ENCODE results near the gene MGAT5. TPM values are rescaled to one million over a fixed set of nuclear protein-coding genes. Genes with fewer than 3 reads are reported as not detected.

The MGAT5 gene
- total RNA-seq, 2 donors from 2014 or later: 61.7 to 63.2 TPM

DNA sequence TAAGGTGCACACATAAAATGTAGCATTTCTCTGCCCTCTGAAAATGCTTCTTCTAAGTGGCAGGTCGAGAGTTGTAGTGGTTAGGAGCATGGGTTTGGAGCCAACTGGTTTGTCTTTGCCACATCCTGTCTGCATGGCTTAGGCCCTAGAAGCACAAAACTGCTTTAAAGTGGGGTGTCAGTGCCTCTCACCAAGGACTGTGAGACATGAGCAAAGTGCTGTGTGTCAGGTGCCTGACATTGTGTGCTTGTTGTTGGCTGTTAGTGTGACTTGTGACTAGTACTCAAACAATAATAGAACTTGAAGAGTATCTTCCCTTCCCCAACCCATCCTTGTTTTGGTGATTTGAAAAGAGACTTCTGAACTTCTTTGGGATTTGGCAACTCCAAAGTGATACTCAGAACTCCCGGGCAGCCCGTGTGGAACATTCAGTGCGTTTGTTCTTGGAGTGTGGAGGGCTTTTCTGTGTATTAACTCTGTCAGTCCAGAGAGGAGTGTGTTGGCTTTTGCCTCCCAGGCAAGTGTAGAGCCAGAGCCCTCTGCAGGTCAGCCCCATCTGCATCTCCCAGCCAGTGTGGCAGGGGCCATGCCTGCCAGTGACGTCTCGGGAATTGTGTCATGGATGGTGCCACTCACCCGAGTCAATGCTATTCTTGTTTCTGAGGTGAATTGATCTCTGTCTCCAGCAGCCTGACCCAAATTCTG is 5.0 kb downstream of the MGAT5 start:
- H3K4me1 ChIP-seq: peaks cover 14% of the 10 kb centered on the region
- H3K9me3 ChIP-seq: no peaks in the 10 kb centered on the region
- H3K27ac ChIP-seq: no peak overlapping the region
- intact Hi-C loops (cut with DNase I): no loop called here
- TF ChIP-seq, protein P1, sequence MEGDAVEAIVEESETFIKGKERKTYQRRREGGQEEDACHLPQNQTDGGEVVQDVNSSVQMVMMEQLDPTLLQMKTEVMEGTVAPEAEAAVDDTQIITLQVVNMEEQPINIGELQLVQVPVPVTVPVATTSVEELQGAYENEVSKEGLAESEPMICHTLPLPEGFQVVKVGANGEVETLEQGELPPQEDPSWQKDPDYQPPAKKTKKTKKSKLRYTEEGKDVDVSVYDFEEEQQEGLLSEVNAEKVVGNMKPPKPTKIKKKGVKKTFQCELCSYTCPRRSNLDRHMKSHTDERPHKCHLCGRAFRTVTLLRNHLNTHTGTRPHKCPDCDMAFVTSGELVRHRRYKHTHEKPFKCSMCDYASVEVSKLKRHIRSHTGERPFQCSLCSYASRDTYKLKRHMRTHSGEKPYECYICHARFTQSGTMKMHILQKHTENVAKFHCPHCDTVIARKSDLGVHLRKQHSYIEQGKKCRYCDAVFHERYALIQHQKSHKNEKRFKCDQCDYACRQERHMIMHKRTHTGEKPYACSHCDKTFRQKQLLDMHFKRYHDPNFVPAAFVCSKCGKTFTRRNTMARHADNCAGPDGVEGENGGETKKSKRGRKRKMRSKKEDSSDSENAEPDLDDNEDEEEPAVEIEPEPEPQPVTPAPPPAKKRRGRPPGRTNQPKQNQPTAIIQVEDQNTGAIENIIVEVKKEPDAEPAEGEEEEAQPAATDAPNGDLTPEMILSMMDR (IDR thresholded peaks at IDR 0.05): no peak
- no peak overlapping the region for H3K4me3 ChIP-seq
- no peaks in the 10 kb centered on the region for H3K36me3 ChIP-seq
- H3K9ac ChIP-seq (ENCODE audit: low read depth in 2 of 2, low read length in 2 of 2): no peak overlapping the region
- no peaks in the 10 kb centered on the region for H3K27me3 ChIP-seq
- DNase-seq: no peak

DNA sequence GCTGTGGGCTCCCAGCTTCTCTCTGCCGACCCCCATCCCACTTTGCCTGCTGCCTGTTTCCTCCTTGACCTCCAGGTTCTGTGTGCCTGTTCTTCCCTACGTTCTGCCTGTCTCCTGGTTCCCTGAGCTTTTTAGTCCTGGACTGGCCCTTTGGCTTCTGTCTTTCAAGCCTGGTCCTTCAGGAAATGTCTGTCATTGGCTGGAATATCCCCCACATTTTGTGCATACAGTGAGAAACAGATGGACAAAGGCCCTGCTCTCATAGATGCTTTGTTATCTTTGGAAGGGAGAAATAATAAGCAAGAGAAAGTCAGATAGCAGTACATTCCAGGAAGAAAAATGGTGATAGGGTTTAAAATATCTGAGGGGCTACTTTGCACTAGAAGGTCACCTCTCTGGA is 5.7 kb downstream of the MGAT5 start:
- Histone ChIP-seq H3K9me3 (no peaks in the 10 kb centered on the region), H3K36me3 (no peaks in the 10 kb centered on the region), H3K27me3 (no peaks in the 10 kb centered on the region), H3K4me1 (peaks cover 8% of the 10 kb centered on the region), H3K4me3 (no peak overlapping the region), H3K27ac (no peak overlapping the region), H3K9ac (ENCODE audit: low read depth in 2 of 2, low read length in 2 of 2) (no peak overlapping the region)
- TF ChIP-seq, protein P1 (IDR thresholded peaks at IDR 0.05): no peak
- no peak for DNase-seq
- intact Hi-C loops (cut with DNase I): no loop called here

DNA sequence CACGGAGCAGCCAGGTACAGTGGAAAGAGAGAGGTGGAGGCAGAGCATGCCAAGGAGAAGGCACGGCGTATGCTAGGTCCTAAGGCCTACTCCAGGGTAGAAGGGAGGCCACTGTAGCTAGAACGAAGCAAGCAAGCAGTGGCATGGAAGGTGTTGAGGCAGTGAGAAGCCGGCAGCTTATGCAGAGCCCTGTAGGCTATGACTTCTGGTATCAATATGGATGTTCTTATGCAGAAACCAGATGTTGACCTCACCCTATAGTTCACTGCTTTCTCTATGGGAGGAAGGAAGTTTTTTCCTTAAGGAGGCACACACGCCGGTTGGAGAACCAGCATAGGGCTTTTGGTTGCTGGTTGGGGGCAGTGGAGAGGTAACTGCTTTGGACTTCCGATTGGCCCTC is 6.1 kb downstream of the MGAT5 start:
- Histone ChIP-seq H3K4me3 (no peak overlapping the region), H3K9ac (ENCODE audit: low read depth in 2 of 2, low read length in 2 of 2) (no peak overlapping the region), H3K4me1 (peaks cover 8% of the 10 kb centered on the region), H3K27me3 (no peaks in the 10 kb centered on the region), H3K27ac (peak overlapping the region; percentile 19), H3K36me3 (no peaks in the 10 kb centered on the region), H3K9me3 (no peaks in the 10 kb centered on the region)
- TF ChIP-seq, protein P1 (IDR thresholded peaks at IDR 0.05): no peak
- no peak for DNase-seq
- intact Hi-C loops (cut with DNase I): no loop called here

DNA sequence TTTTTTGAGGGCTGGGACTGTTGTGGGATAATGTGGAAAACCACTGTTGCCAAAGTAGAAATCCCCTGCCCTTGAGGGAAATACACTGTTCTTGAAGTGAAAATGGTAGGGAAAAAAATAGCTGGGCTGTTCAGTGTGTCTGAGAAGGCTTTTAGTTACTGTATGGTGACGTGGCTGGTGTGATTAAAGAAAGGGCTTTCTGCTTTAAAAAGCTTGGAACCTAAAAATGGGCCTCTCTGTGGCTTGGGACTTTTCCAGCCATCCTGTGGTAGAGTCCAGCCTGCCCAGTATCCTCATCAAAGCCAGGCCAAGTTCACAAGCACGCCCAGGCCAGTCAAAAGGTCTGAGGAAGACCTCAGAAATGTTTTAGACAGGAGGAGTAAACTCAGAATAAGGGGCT is 6.8 kb downstream of the MGAT5 start:
- H3K4me1 ChIP-seq: peaks cover 8% of the 10 kb centered on the region
- H3K27ac ChIP-seq: no peak overlapping the region
- H3K27me3 ChIP-seq: no peaks in the 10 kb centered on the region
- DNase-seq: no peak
- intact Hi-C loops (cut with DNase I): no loop called here
- H3K4me3 ChIP-seq: no peak overlapping the region
- H3K9me3 ChIP-seq: no peaks in the 10 kb centered on the region
- no peak overlapping the region for H3K9ac ChIP-seq (ENCODE audit: low read depth in 2 of 2, low read length in 2 of 2)
- TF ChIP-seq, protein P1 (IDR thresholded peaks at IDR 0.05): no peak
- H3K36me3 ChIP-seq: no peaks in the 10 kb centered on the region

DNA sequence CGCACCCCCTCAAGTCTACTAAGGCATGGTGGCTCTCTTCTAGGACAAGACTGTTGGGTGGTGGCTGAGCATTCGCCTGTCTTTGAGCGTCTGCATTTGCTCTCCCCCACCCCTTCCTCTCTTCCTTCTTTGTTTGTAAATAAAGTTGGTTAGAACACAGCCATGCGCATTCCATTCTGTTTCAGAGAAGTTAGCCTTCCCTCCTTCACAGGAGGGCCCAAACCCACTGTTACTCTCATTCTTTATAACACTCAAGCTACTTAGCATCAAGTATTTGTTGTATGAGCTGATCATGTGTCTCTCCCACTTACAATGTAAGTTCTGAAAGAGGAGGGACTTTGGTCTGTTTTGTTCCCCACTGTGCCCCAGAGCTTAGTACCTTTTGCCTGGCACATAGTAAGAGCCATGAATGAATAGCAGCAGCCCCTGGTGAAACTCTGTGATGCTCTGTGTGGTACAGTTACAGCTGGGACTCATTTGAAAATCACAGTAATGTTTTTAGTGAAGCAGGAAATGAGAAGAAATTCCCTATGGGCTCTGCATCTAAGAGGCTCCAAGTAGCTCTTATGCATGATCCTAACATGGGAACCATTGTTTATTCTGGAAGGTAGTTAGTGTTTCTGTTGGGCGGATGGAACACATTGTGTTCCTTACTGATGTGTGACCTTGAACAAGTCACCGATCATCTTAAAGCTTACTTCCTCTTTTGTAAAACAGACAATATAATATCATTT is 7.7 kb downstream of the MGAT5 start:
- TF ChIP-seq, protein P1 (IDR thresholded peaks at IDR 0.05): no peak
- no peak for DNase-seq
- Histone ChIP-seq H3K9ac (ENCODE audit: low read depth in 2 of 2, low read length in 2 of 2) (no peak overlapping the region), H3K27me3 (no peaks in the 10 kb centered on the region), H3K9me3 (no peaks in the 10 kb centered on the region), H3K4me3 (no peak overlapping the region), H3K4me1 (peaks cover 8% of the 10 kb centered on the region), H3K36me3 (no peaks in the 10 kb centered on the region), H3K27ac (peak overlapping the region; percentile 30)
- intact Hi-C loops (cut with DNase I): no loop called here
